ENCODE data around the gene ALG6. TPM values are rescaled to one million over a fixed set of nuclear protein-coding genes. Genes with fewer than 3 reads are reported as not detected.

The ALG6 gene
- total and polyA plus RNA-seq, 2 of the 13 experiments (the other 11 are each of a cell fraction or from before 2014, with no cell fraction given): 6.8 to 8.1 TPM

DNA sequence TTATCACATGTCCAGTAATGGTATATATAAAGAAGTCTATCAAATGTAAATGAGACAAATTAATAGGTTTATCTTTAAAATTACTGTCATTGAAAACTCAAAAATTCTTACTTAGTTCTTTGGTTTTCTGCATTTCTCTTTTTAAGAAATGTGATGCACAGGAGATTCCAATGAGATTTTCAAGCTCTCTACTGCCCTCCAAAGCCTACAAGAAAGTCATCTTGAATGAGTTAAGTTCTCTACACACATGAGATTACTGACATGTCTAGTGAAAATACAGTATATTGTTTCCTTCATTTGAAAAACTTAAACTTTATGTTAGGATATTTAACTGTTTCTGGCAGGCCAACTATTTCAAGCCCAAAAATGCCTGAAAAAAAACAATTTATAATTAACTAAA, 86.8 kb downstream of the ALG6 start:
- ATAC-seq (no peak), DNase-seq (ENCODE audit: low spot score) (peak; percentile 7), FAIRE-seq (no peak)
- CTCF ChIA-PET (ENCODE audit: low intra/inter-chr PET ratio, low total read pairs): no interaction called here
- BruUV-seq (replicated peaks): no TSS peak
- Histone ChIP-seq H2AFZ (ENCODE audit: low read length) (no peak overlapping the region), H3K27ac (ENCODE audit: extremely low read length, insufficient read depth, low read length) (no peak overlapping the region), H4K20me1 (ENCODE audit: insufficient read depth, low read length) (no peaks in the 10 kb centered on the region), H3K4me1 (ENCODE audit: insufficient read depth, low read length) (no peaks in the 10 kb centered on the region), H3K79me2 (ENCODE audit: insufficient read depth, low read length) (no peaks in the 10 kb centered on the region), H3K9me3 (ENCODE audit: low read length) (no peaks in the 10 kb centered on the region), H3K4me2 (ENCODE audit: low read depth, low read length) (no peak overlapping the region), H3K9ac (ENCODE audit: insufficient read depth, low read depth, low read length) (no peak overlapping the region), H3K36me3 (replicated peaks in 1 of 2; ENCODE audit: control insufficient read depth in 1 of 2, insufficient read depth in 2 of 2, low read length in 2 of 2) (no peaks in the 10 kb centered on the region), H3K4me3 (replicated peaks in 1 of 3; ENCODE audit: insufficient read depth in 1 of 3, low read depth in 2 of 3, low read length in 3 of 3) (no peak overlapping the region), H3K27me3 (ENCODE audit: control insufficient read depth in 1 of 2, insufficient read depth in 2 of 2, low read length in 2 of 2) (no peaks in the 10 kb centered on the region)
- in situ Hi-C loops (cut with HindIII; ENCODE audit: extremely low pct_ligation_motif_present, low pct_unique_long_range_greater_than_20kb): no loop called here
- TF ChIP-seq ZNF710 (CRISPR knock-in tag; IDR thresholded peaks at IDR 0.05; ENCODE audit: borderline replicate concordance) (no peak), CTCF (CRISPR knock-in tag; IDR thresholded peaks at IDR 0.05) (0 out of 2 replicates have a peak, but pooled peaks have one; percentile 6)
- POLR2A ChIA-PET: no interaction called here
- intact Hi-C loops (cut with micrococcal nuclease; ENCODE audit: unreplicated experiment): no loop called here

DNA sequence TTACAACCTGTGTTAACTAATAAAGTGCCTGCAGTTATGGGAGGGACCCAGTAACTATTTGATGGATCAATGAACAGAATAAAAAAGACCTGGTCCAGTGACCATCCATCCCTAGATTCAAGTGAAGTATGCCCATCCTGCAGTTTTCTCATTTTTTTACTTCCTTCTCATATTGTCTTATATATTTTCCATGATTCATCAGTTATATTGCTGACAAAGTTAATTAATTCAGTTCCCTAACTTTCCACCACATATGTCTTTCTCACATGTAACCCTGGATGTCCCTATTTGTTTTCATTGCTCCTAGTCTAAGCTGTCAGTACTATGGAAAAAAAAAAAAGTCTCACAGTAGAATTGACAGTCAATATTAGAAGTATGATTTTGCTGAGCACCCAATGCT, 91.3 kb downstream of the ALG6 start:
- H3K79me2 ChIP-seq (ENCODE audit: insufficient read depth, low read length): no peaks in the 10 kb centered on the region
- ChIA-PET POLR2A (no interaction called here), CTCF (ENCODE audit: low intra/inter-chr PET ratio, low total read pairs) (no interaction called here)
- H3K9me3 ChIP-seq (ENCODE audit: low read length): peaks cover 13% of the 10 kb centered on the region
- no peak overlapping the region for H3K27ac ChIP-seq (ENCODE audit: extremely low read length, insufficient read depth, low read length)
- FAIRE-seq (no peak), DNase-seq (ENCODE audit: low spot score) (no peak), ATAC-seq (no peak)
- no peaks in the 10 kb centered on the region for H3K36me3 ChIP-seq (replicated peaks in 1 of 2; ENCODE audit: control insufficient read depth in 1 of 2, insufficient read depth in 2 of 2, low read length in 2 of 2)
- no TSS peak for BruUV-seq (replicated peaks)
- in situ Hi-C loops (cut with HindIII; ENCODE audit: extremely low pct_ligation_motif_present, low pct_unique_long_range_greater_than_20kb): no loop called here
- intact Hi-C loops (cut with micrococcal nuclease; ENCODE audit: unreplicated experiment): no loop called here
- no peak overlapping the region for H3K4me3 ChIP-seq (replicated peaks in 1 of 3; ENCODE audit: insufficient read depth in 1 of 3, low read depth in 2 of 3, low read length in 3 of 3)
- H3K9ac ChIP-seq (ENCODE audit: insufficient read depth, low read depth, low read length): no peak overlapping the region
- no peak overlapping the region for H3K4me2 ChIP-seq (ENCODE audit: low read depth, low read length)
- H3K27me3 ChIP-seq (ENCODE audit: control insufficient read depth in 1 of 2, insufficient read depth in 2 of 2, low read length in 2 of 2): no peaks in the 10 kb centered on the region
- TF ChIP-seq DR1 (CRISPR knock-in tag; IDR thresholded peaks at IDR 0.05) (no peak), MAFK (conservative IDR thresholded peaks at IDR 0.05 in 1 of 2, IDR thresholded peaks at IDR 0.05 in 1 of 2; ENCODE audit: low read length in 2 of 2) (peak in 1 of 2 experiments; percentile 66; a peak in 2 of 4 replicates), RARG (CRISPR knock-in tag; IDR thresholded peaks at IDR 0.05; ENCODE audit: low read depth) (no peak), SRSF1 (optimal IDR thresholded peaks at IDR 0.05; ENCODE audit: low read depth, low read length) (no peak), MAFF (IDR thresholded peaks at IDR 0.05; ENCODE audit: low read depth, low read length) (peak; percentile 58; the same call in 1 of the 2 replicates)
- no peaks in the 10 kb centered on the region for H4K20me1 ChIP-seq (ENCODE audit: insufficient read depth, low read length)
- H2AFZ ChIP-seq (ENCODE audit: low read length): no peak overlapping the region
- no peaks in the 10 kb centered on the region for H3K4me1 ChIP-seq (ENCODE audit: insufficient read depth, low read length)
